ENCODE measurements around the gene GNAS. TPM values are rescaled to one million over a fixed set of nuclear protein-coding genes. Genes with fewer than 3 reads are reported as not detected.

The GNAS gene
- total RNA-seq, 4 donors from 2014 or later: 484 to 621 (median 524) TPM

DNA sequence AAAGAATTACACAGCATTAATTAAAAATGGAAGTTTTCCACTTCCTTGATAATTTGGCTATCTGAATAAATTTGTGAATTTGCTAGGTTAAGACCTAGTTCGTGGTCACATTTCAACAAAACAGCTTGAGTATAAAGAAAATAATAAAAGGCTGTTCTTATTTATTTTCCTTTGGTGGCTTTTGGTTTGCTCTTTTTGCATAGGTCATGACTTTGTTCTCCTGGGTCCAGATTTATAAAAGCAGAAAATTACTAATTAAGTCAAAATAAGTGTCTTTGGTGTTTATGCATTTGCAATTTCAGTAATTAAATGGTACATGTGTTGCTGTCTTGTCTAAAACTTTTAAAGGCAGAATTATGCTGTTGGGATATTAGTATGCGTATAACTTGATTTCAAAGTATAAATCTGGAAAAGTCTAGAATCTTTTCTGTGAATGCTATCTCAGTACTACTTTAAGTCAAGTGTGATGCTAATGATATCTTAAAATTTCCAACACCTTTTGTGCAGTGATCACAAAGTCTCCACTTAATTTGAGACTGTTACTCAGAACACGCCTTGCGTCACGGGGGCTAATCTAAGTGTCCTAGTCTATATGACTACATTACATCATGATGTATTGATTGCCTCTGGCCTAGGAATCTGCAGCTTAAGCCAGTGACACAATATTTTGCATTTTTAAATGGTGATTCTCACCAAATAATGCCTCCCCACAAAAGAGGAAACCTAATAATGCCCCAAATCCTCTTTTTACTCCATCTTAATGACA lies 41.0 kb downstream of the GNAS start:
- Histone ChIP-seq H3K4me1 (peaks cover 0 to 58% (median 47%) of the 10 kb centered on the region in 4 donors), H3K9me3 (no peaks in the 10 kb centered on the region), H3K27me3 (no peaks in the 10 kb centered on the region), H3K36me3 (no peaks in the 10 kb centered on the region), H3K27ac (peak overlapping the region in 3 of 4 donors; percentile 98 to 100 (median 99)), H3K4me3 (peak overlapping the region in 1 of 4 donors; percentile 91)
- no peak for DNase-seq (ENCODE audit: low spot score in 2 of 2)
- TF ChIP-seq POLR2A (IDR thresholded peaks at IDR 0.05) (no peak), EP300 (IDR thresholded peaks at IDR 0.05) (no peak)
- TF ChIP-seq, protein P1, sequence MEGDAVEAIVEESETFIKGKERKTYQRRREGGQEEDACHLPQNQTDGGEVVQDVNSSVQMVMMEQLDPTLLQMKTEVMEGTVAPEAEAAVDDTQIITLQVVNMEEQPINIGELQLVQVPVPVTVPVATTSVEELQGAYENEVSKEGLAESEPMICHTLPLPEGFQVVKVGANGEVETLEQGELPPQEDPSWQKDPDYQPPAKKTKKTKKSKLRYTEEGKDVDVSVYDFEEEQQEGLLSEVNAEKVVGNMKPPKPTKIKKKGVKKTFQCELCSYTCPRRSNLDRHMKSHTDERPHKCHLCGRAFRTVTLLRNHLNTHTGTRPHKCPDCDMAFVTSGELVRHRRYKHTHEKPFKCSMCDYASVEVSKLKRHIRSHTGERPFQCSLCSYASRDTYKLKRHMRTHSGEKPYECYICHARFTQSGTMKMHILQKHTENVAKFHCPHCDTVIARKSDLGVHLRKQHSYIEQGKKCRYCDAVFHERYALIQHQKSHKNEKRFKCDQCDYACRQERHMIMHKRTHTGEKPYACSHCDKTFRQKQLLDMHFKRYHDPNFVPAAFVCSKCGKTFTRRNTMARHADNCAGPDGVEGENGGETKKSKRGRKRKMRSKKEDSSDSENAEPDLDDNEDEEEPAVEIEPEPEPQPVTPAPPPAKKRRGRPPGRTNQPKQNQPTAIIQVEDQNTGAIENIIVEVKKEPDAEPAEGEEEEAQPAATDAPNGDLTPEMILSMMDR (IDR thresholded peaks at IDR 0.05): no peak
- WGBS, 2 donors: 59 to 64% methylated on average over 5 of the region's 5 CpGs

GRCh38 chr20:58894652-58895447 lies 42.3 kb downstream of the GNAS start:
- no peak for DNase-seq (ENCODE audit: low spot score in 2 of 2)
- H3K27ac ChIP-seq: peak overlapping the region in 1 of 4 donors; percentile 21
- 20 to 23% methylated on average over 5 of the region's 5 CpGs for WGBS, 2 donors
- H3K4me1 ChIP-seq: peaks cover 0 to 71% (median 48%) of the 10 kb centered on the region in 4 donors
- no peak for TF ChIP-seq EP300 (IDR thresholded peaks at IDR 0.05)
- no peaks in the 10 kb centered on the region for H3K9me3 ChIP-seq
- no peak overlapping the region for H3K4me3 ChIP-seq
- no peaks in the 10 kb centered on the region for H3K27me3 ChIP-seq
- peaks cover 0 to 10% (median 0%) of the 10 kb centered on the region in 3 donors for H3K36me3 ChIP-seq

DNA sequence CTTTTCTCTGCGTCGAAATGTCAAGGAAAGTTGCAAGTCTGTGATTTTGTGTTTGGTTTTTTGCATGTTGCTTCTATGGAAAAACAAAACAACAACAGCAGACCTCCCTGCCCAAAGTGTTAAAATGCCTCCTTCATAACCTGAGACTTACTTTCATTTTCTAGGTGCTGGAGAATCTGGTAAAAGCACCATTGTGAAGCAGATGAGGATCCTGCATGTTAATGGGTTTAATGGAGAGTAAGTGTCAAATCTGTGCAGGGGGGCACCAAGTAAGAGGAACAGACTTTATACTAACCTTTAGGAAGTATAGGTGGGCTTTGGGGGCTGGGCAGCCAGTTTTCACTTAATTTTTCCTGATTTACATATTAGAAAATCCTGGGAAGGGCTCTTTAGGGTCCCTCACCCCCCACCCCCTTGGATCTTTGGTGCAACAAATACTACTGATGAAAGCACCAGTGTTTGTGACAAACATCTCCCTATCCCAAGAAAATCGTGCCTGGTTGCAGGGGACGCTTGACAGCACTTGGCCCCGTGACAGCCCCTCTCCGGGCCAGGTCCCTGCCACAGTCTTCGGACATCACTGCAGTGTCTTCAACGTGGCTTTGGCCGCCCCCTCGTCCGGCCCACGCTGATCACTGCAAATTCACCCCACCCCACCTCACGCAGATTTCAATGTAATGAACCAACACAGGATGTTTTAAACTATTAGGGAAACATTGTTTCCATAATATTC lies 43.1 kb downstream of the GNAS start:
- Histone ChIP-seq H3K36me3 (peaks cover 0 to 10% (median 0%) of the 10 kb centered on the region in 3 donors), H3K27me3 (no peaks in the 10 kb centered on the region), H3K4me1 (peaks cover 0 to 79% (median 50%) of the 10 kb centered on the region in 4 donors), H3K27ac (peak overlapping the region in 2 of 4 donors; percentile 8 to 26), H3K4me3 (no peak overlapping the region), H3K9me3 (no peaks in the 10 kb centered on the region)
- DNase-seq (ENCODE audit: low spot score in 2 of 2): no peak
- WGBS, 2 donors: 24 to 33% methylated on average over 13 of the region's 13 CpGs
- TF ChIP-seq POLR2A (IDR thresholded peaks at IDR 0.05) (no peak), EP300 (IDR thresholded peaks at IDR 0.05) (no peak)
- TF ChIP-seq, protein P1 (IDR thresholded peaks at IDR 0.05): no peak

DNA sequence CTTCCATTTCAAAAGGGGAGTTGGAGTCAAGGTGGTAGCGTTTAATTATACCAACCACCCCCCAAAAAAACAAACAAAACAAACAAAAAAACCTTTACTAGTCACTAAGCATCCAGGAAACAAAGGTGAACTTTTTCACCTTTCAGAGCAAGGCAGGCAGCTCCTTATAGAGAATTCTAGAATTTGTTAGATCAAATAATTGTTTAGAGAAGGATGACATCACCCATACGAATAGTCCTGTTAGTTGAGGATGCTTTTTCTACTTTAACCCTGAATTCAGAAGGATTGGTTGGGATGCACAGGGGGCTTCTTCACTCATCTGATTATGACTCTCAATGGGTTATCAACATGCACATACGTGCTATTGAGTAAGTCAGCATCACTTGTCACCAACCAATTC lies 44.3 kb downstream of the GNAS start:
- Histone ChIP-seq H3K4me3 (no peak overlapping the region), H3K9me3 (no peaks in the 10 kb centered on the region), H3K36me3 (peaks cover 0 to 10% (median 0%) of the 10 kb centered on the region in 3 donors), H3K4me1 (peaks cover 0 to 91% (median 52%) of the 10 kb centered on the region in 4 donors), H3K27ac (no peak overlapping the region), H3K27me3 (no peaks in the 10 kb centered on the region)
- no peak for TF ChIP-seq EP300 (IDR thresholded peaks at IDR 0.05)
- no peak for TF ChIP-seq POLR2A (IDR thresholded peaks at IDR 0.05)
- TF ChIP-seq, protein P1 (IDR thresholded peaks at IDR 0.05): no peak
- no peak for DNase-seq (ENCODE audit: low spot score in 2 of 2)
- 44 to 57% methylated on average over 3 of the region's 3 CpGs for WGBS, 2 donors

- H3K9me3 ChIP-seq: no peaks in the 10 kb centered on the region
- peak overlapping the region in 1 of 4 donors; percentile 36 for H3K27ac ChIP-seq
- H3K4me1 ChIP-seq: peaks cover 0 to 97% (median 52%) of the 10 kb centered on the region in 4 donors
- no peak overlapping the region for H3K4me3 ChIP-seq
- TF ChIP-seq, protein P1 (IDR thresholded peaks at IDR 0.05): no peak
- no peak for TF ChIP-seq POLR2A (IDR thresholded peaks at IDR 0.05)
- TF ChIP-seq EP300 (IDR thresholded peaks at IDR 0.05): no peak
- peaks cover 0 to 10% (median 0%) of the 10 kb centered on the region in 3 donors for H3K36me3 ChIP-seq
- DNase-seq (ENCODE audit: low spot score in 2 of 2): no peak
- 43 to 48% methylated on average over 4 of the region's 4 CpGs for WGBS, 2 donors
- H3K27me3 ChIP-seq: no peaks in the 10 kb centered on the region
These were observed 45.0 kb downstream of the GNAS start for GRCh38 chr20:58897488-58897887.
